T47D (cell line): Measurements from ENCODE around the gene ZNF491.
"Not testable (repeated sequence)": the region's sequence is repeated elsewhere in the genome, so short reads cannot be mapped to it uniquely, and the experiment has no call there.

ENCODE experiments used
- DNase-seq, 2 experiments: peaks; one replicate each; pipeline versions ENCODE4 v3.0.0 to v3.0.0-alpha.2; 2011 to 2012; ENCODE audit warnings: low read depth in 1 of 2, low spot score in 1 of 2
- JUND ChIP-seq: IDR thresholded peaks from 2 replicates; pipeline ENCODE4 v1.6.1; 2012; ENCODE audit warnings: low read depth
- in situ Hi-C: cut with HindIII; loops from 2 replicates; pipeline ENCODE4 v1.10.0; 2016; ENCODE audit warnings: low sequenced_read_pairs, low pct_unique_long_range_greater_than_20kb

ZNF491 gene

GRCh38 chr19:11821474-11822109 is 23.3 kb downstream of the ZNF491 start:
- no peak for DNase-seq
- in situ Hi-C loops = no loop called here
- no peak for TF ChIP-seq JUND

DNA sequence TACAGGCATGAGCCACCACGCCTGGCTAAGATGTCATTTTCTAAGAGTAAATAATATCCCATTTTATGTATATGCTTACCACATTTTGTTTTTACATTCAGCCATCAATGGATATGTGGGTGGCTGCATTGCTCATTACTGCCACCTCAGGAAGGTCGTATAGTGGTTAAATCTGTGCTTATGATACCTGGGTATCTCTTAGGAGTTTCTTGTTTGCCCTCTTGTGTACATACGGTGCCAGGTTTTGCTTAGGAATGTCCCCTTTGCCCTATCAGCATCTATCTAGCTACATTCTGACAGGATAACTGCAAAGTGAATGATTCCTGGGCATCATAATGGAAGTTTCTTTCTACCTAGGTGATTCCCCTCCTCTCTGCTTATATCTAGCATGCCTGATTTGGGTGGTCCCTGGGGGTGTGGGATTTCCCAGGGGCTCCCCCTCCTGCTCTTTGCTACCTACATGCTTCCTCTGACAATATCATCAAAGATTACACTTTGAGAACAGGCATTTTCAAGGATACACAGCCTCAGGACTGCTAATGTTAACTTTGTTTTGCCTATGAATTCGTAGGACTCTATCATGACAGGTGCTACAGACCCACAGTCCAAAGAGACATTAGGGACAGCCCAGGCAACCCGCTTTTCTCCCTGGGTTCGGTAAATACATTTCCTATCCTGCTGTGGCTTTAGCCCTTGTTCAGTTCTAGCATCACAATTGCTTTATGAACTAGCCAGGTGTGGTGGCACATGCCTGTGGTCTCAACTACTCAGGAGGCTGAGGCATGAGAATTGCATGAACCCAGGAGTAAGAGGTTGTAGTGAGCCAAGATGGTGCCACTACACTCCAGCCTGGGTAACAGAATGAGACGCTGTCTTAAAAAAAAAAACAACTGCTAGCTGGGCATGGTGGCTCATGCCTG is 30.9 kb downstream of the ZNF491 start:
- DNase-seq, in situ Hi-C loops: not testable (repeated sequence)

DNA sequence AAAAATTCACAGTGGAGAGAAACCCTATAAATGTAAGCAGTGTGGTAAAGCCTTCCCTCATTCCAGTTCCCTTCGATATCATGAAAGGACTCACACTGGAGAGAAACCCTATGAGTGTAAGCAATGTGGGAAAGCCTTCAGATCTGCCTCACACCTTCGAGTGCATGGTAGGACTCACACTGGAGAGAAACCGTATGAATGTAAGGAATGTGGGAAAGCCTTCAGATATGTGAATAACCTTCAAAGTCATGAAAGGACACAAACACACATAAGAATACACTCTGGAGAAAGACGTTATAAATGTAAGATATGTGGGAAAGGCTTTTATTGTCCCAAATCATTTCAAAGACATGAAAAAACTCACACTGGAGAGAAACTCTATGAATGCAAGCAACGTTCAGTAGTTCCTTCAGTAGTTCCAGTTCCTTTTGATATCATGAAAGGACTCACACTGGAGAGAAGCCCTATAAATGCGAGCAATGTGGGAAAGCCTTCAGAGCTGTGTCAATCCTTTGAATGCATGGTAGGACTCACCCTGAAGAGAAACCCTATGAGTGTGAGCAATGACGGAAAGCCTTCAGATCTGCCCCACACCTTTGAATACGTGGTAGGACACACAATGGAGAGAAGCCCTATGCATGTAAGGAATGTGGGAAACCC is 34.1 kb downstream of the ZNF491 start:
- DNase-seq = peak in 1 of 2 experiments; percentile 8
- no peak for TF ChIP-seq JUND
- in situ Hi-C loops = no loop called here

DNA sequence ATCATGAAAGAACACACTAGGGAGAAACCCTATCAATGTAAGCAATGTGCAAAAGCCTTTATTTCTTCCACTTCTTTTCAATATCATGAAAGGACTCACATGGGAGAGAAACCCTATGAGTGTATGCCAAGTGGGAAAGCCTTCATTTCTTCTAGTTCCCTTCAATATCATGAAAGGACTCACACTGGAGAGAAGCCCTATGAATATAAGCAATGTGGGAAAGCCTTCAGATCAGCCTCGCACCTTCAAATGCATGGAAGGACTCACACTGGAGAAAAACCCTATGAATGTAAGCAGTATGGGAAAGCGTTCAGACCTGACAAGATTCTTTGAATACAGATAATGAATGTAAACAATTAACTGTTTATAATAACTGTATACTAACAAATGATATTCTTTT is 35.2 kb downstream of the ZNF491 start:
- in situ Hi-C loops = no loop called here
- DNase-seq = peak in 1 of 2 experiments; percentile 3
- TF ChIP-seq JUND = no peak

GRCh38 chr19:11835626-11836066 is 37.3 kb downstream of the ZNF491 start:
- in situ Hi-C loops, DNase-seq: not testable (repeated sequence)

- DNase-seq = peak in 1 of 2 experiments; percentile 15
- in situ Hi-C loops = no loop called here
- TF ChIP-seq JUND = no peak
Measured at GRCh38 chr19:11843722-11844121, 45.4 kb downstream of the ZNF491 start.

- DNase-seq, in situ Hi-C loops: not testable (repeated sequence)
Measured at GRCh38 chr19:11847615-11848014, 49.3 kb downstream of the ZNF491 start.

DNA sequence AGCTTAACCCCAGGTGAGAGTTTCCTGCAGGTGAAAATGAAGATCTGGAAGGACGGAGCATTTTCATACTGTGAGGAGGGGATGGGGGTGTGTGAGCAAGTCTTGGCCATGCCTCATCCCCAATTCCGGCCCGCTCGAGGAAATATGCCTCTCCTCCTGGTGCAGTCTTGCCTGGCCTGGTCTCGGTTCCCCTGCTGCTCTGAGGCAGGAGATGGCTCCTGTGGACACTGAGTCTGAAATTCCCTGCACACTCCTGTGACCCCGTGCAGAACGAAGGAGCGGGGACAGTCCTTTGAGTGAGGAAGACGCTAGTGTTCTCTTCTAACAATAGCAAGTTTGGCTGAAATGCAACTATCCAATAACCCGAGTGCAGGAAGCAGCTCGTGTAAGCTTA is 49.9 kb downstream of the ZNF491 start:
- no peak for TF ChIP-seq JUND
- no peak for DNase-seq
- in situ Hi-C loops = no loop called here

GRCh38 chr19:11848594-11849469 is 50.5 kb downstream of the ZNF491 start, which contains the start of gene ZNF439:
ZNF439 (plus strand) TSS chr19:11848726; CDS start chr19:11848868, 142 bp downstream.
- TF ChIP-seq JUND = no peak
- DNase-seq = peak; percentile 66 to 88

GRCh38 chr19:11850289-11850688 is 52.0 kb downstream of the ZNF491 start:
- in situ Hi-C loops, DNase-seq: not testable (repeated sequence)

More at GRCh38 chr19:11848594-11849469, 50.5 kb downstream of the ZNF491 start, which contains the start of gene ZNF439:
- in situ Hi-C loops = no loop called here

DNA sequence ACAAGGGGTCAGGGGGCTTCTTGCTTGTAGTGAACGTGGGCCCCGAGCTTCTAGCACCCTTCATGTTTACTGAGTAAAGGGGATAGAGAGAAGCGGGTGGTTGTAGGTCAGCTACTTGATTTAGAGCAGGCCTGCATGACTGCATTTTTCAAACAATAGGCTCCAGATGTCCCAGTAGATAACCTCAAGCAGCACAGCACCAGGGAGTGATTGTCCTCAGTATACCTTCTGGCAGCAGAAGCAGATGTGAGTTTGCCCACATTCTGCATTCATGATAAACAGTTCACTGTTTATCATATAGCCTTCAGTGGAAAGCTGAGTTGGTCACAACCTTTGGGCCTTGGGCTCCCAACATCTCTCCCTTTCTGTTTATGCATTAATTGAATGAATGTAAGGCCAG is 55.0 kb downstream of the ZNF491 start:
- DNase-seq = no peak
- no peak for TF ChIP-seq JUND
- in situ Hi-C loops = no loop called here
